ENCODE results near the gene JPH3.
"Not testable (repeated sequence)": the region's sequence is repeated elsewhere in the genome, so short reads cannot be mapped to it uniquely, and the experiment has no call there.

Gene JPH3

DNA sequence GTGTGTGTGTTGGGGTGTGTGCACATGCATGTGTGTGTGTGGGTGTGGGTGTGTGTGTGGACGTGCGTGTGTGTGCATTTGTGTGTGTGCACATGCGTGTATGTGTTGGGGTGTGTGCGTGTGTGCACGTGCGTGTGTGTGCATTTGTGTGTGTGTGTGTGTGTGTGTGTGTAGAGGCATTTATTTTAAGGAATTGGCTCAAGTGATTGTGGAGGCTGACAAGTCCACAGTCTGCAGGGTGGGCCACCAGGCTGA lies 37.9 kb upstream of the JPH3 start:
- H3K27ac Mint-ChIP-seq, result no peak overlapping the region
- H3K9me3 Mint-ChIP-seq, result peaks cover 15% of the 10 kb centered on the region
- H3K36me3 Mint-ChIP-seq, result no peaks in the 10 kb centered on the region
- peaks cover 4% of the 10 kb centered on the region for H3K27me3 Mint-ChIP-seq
- no peaks in the 10 kb centered on the region for H3K4me1 Mint-ChIP-seq
- H3K4me3 Mint-ChIP-seq, result no peak overlapping the region
- CTCF ChIA-PET, result no interaction called here
- no peak for DNase-seq

DNA sequence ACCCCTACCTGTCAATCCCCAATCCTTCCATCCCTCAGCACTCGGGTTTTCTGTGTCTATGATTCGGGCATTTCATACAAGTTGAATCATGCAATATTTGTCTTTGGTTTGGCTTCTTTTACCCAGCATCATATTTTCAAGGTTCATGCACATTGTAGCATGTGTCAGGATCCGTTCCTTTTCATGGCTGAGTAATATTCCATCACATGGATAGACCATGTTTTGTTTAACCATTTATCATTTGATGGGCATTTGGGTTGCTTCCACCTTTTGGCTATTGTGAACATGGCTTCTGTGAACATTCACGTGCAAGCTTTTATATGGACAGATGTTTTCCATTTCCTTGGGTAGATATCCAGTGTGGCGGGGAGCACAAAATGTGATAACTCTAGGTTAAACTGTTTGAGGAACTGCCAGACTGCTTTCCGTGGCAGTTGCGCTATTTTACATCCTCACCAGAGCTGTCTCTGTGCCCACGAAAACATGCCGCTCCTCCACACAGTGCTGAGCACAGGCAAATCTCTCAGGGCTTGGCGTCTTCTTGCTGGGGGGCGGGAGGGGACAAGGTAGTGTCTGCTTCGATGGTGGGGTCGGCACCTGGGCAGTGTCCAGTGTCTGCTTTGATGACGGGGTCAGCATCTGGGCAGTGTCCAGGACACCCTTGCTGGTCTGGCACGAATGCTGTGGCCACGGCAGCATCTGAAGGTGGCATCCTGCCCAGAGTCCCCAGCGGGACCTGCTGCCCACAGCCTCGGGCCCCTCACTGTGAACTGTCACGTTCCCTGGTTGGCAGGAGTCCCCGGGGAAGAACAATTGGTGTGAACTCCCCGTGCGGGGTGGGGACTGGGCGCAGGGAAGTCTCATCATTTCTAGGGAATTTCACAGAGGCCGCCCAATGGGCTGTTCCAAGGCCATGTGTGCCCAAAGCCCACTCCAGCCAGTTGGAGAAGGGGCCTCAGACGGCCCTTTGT lies 32.4 kb upstream of the JPH3 start:
- no peak overlapping the region for H3K27ac Mint-ChIP-seq
- no peaks in the 10 kb centered on the region for H3K4me1 Mint-ChIP-seq
- no peak overlapping the region for H3K4me3 Mint-ChIP-seq
- CTCF ChIA-PET, result interaction anchor here (1.3 to 2.1 kb wide), 2 partner anchors 8 to 153 kb away, joined by 3 to 12 read pairs; no protein-coding TSS in a partner anchor
- H3K27me3 Mint-ChIP-seq, result peaks cover 9% of the 10 kb centered on the region
- no peak for DNase-seq
- H3K9me3 Mint-ChIP-seq, result no peaks in the 10 kb centered on the region
- H3K36me3 Mint-ChIP-seq, result no peaks in the 10 kb centered on the region

GRCh38 chr16:87570572-87570937 lies 31.8 kb upstream of the JPH3 start:
- H3K27ac Mint-ChIP-seq, result no peak overlapping the region
- DNase-seq, result no peak
- H3K9me3 Mint-ChIP-seq, result no peaks in the 10 kb centered on the region
- CTCF ChIA-PET, result interaction anchor here (1.3 to 2.1 kb wide), 2 partner anchors 9 to 153 kb away, joined by 3 to 12 read pairs; no protein-coding TSS in a partner anchor
- peaks cover 15% of the 10 kb centered on the region for H3K27me3 Mint-ChIP-seq
- no peaks in the 10 kb centered on the region for H3K36me3 Mint-ChIP-seq
- H3K4me1 Mint-ChIP-seq, result no peaks in the 10 kb centered on the region
- H3K4me3 Mint-ChIP-seq, result no peak overlapping the region

DNA sequence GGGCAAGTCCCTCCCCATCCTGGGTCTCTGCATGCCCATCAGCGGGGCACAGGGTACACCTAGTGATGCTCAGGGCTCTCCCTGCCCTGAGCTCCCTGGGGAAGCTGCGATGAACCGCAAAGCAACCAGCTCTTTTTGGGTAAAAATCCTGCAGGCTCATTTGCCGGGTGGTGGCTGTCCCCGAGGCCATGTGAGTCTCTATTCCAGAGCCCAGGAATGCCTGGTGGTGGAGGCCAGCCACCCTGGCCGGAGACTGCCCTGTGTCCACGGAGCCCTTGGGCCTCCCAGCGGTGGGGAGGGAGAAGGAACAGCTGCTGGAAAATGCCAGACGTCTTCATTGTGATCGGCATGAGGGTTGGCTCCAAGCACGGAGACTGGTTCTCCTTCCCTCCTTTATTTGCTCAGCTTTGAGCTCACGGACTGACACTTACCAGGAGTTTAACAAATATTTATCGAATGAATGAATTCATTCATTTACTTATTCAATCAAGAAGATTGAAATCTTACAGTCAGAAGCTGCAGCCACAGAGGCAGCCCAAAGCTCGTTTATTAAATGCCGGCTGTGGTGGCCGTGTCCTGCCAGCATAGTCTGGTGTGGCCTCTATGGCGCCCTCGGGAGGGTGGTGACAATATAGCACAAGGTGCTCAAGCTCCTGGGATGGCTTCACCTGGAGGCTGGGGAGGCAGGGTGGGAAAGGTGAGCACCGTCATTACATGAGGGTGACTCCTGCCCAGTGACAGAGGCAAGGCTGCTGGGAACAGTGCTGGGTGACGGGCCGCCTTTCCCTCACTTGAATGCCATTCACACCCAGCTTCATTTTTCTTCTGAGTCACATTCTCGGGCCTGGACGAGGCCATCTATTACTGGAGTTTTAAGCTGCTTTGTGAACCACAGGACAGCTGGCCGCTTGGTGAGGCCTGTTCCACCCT lies 31.1 kb upstream of the JPH3 start:
- Mint-ChIP-seq H3K4me3 (no peak overlapping the region), H3K9me3 (no peaks in the 10 kb centered on the region), H3K27ac (no peak overlapping the region), H3K27me3 (peaks cover 17% of the 10 kb centered on the region), H3K36me3 (no peaks in the 10 kb centered on the region), H3K4me1 (no peaks in the 10 kb centered on the region)
- CTCF ChIA-PET, result interaction anchor here (0.6 to 2.1 kb wide), 4 partner anchors 9 to 177 kb away, joined by 3 to 12 read pairs (median 4); no protein-coding TSS in a partner anchor
- peak; percentile 34 for DNase-seq

DNA sequence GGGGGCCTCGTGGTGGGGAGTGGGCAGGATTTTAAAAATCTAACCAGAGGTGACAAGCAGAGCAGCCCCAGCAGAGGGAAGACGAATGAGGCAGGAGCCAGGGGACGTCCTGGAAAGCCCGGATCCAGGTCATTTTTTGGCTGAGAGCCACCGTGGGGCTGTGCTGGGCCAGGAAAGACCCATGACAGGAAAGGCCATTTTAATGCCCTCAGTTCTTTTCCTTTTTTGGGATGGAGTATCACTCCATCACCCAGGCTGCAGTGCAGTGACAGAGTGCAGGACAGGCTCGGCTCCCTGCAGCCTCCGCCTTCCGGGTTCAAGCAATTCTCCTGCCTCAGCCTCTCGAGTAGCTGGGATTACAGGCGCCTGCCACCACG lies 30.5 kb upstream of the JPH3 start:
- Mint-ChIP-seq H3K36me3 (no peaks in the 10 kb centered on the region), H3K9me3 (no peaks in the 10 kb centered on the region), H3K4me3 (no peak overlapping the region), H3K4me1 (no peaks in the 10 kb centered on the region), H3K27me3 (peaks cover 23% of the 10 kb centered on the region), H3K27ac (no peak overlapping the region)
- CTCF ChIA-PET, result interaction anchor here (1.0 to 2.1 kb wide), 2 partner anchors 110 to 155 kb away, joined by 4 to 12 read pairs; no protein-coding TSS in a partner anchor
- DNase-seq, result no peak

DNA sequence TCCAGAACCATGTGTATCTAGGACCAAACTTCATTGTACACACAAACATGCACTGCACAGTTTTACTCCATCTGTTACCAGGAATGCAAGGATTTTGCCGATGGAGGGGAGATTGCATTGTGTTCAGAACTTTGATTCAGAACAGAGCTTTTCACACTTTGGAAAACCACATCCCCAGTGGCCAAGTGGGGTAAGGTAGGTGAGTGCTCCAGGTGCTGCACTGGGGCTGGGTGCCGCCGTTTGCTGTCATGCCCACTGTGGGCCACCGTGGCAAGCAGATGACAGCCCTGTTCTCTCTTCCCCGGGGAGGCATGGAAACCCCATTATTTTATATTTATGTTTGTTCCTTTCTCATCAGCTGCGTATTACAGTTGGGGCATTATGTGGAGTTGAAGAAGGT lies 29.3 kb upstream of the JPH3 start:
- no peak for DNase-seq
- Mint-ChIP-seq H3K27me3 (peaks cover 28% of the 10 kb centered on the region), H3K4me3 (no peak overlapping the region), H3K9me3 (no peaks in the 10 kb centered on the region), H3K4me1 (no peaks in the 10 kb centered on the region), H3K36me3 (no peaks in the 10 kb centered on the region), H3K27ac (no peak overlapping the region)
- CTCF ChIA-PET, result interaction anchor here (1.0 to 1.3 kb wide), 2 partner anchors 60 to 63 kb away, joined by 3 to 6 read pairs; no protein-coding TSS in a partner anchor

DNA sequence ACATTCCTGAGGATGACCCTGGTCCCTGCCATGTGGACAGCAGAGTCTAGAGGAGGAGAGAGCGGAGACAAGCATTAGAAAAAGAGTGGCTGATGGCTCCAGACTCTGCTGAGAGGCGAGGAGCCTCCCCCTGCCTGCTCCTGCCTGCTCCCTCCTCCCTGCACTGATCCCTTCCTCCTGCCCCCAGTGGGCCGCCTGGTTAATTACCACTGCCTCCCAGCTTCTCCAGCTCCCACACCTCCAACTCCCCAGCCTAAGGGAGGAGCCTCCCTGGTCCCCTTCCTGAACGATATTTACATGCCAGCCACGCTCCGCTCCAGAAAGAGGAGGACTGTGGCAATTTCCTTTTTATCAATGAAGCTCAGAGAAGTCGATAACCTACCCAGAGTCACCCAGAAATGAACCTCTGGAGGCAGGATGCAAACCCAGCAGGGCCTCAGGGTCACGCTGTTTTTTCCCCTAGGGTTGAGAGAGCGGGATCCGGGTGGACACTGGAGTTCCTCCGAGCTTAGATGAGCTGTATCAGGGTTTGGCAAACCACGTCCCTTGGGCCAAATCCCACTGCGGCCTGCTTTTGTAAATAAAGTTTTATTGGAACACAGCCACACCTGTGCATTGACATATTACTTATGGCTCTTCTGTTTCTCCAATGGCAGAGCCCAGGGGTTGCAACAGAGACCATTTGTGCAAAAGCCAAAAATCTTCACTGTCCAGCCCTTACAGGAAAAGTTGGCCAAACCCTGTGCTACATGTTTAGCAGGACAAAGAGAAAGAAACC lies 27.1 kb upstream of the JPH3 start:
- H3K27ac Mint-ChIP-seq, result no peak overlapping the region
- no peak for DNase-seq
- H3K27me3 Mint-ChIP-seq, result peaks cover 28% of the 10 kb centered on the region
- no peak overlapping the region for H3K4me3 Mint-ChIP-seq
- no peaks in the 10 kb centered on the region for H3K36me3 Mint-ChIP-seq
- H3K4me1 Mint-ChIP-seq, result no peaks in the 10 kb centered on the region
- CTCF ChIA-PET, result no interaction called here
- no peaks in the 10 kb centered on the region for H3K9me3 Mint-ChIP-seq

GRCh38 chr16:87576171-87576570 lies 26.1 kb upstream of the JPH3 start:
- no peaks in the 10 kb centered on the region for H3K4me1 Mint-ChIP-seq
- H3K27me3 Mint-ChIP-seq, result peaks cover 28% of the 10 kb centered on the region
- no peaks in the 10 kb centered on the region for H3K36me3 Mint-ChIP-seq
- H3K4me3 Mint-ChIP-seq, result no peak overlapping the region
- no peak overlapping the region for H3K27ac Mint-ChIP-seq
- no peak for DNase-seq
- CTCF ChIA-PET, result no interaction called here
- H3K9me3 Mint-ChIP-seq, result no peaks in the 10 kb centered on the region

DNA sequence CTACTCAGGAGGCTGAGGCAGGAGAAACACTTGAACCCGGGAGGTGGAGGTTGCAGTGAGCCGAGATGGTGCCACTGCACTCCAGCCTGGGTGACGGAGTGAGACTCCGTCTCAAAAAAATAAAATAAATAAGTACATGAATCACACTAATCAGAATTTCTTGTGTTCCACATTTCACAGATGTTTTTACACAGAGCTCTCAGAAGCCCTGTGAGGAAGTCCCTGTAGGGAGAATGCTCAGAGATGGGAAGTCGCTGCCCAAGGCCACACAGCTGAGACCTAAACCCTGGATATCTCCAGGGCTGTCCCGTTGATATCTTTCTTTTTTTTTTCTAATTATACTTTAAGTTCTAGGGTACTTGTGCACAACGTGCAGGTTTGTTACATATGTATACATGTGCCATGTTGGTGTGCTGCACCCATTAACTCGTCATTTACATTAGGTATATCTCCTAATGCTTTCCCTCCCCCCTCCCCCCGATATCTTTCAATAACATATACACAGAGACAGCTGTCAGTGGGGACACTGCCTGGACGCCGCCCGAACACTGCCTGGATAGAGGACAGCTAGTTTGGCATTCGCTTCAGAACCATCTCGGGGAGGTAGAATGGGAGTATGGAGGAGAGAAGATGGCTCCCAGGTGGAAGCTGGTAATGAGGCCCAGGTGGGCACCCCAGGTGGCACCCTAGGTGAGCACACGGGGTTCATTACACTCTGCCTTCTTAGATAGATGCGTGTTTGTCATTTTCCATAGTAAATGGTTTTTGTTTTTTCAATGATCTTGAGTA lies 24.0 kb upstream of the JPH3 start:
- peaks cover 32% of the 10 kb centered on the region for H3K27me3 Mint-ChIP-seq
- H3K4me3 Mint-ChIP-seq, DNase-seq, H3K9me3 Mint-ChIP-seq, CTCF ChIA-PET, H3K36me3 Mint-ChIP-seq, H3K27ac Mint-ChIP-seq, H3K4me1 Mint-ChIP-seq: not testable (repeated sequence)

GRCh38 chr16:87579691-87580090 lies 22.6 kb upstream of the JPH3 start:
- Mint-ChIP-seq H3K27ac (no peak overlapping the region), H3K27me3 (peaks cover 40% of the 10 kb centered on the region), H3K4me1 (no peaks in the 10 kb centered on the region), H3K4me3 (no peak overlapping the region), H3K9me3 (no peaks in the 10 kb centered on the region), H3K36me3 (no peaks in the 10 kb centered on the region)
- CTCF ChIA-PET, result no interaction called here
- DNase-seq, result no peak

DNA sequence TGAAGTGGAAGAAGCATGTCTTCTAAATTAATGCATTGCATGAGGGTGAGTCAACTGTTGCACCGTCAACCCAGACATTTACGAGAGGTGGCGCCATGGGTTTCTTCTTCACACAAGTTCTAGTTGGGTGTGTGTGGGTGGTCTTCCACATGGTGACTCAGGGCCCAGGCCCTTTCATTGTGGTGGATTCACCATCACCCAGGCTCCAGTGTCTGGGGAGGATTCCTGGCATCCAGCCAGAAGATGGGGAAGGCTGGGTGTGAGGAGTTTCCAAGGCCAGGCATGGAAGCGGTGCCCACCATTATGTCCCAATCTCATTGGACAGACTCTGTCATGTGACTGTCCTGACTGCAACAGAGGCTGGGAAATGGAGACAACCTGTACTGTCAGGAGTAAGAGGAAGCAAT lies 21.4 kb upstream of the JPH3 start:
- no peak overlapping the region for H3K27ac Mint-ChIP-seq
- DNase-seq, result no peak
- peaks cover 41% of the 10 kb centered on the region for H3K27me3 Mint-ChIP-seq
- CTCF ChIA-PET, result no interaction called here
- no peaks in the 10 kb centered on the region for H3K9me3 Mint-ChIP-seq
- H3K36me3 Mint-ChIP-seq, result no peaks in the 10 kb centered on the region
- no peaks in the 10 kb centered on the region for H3K4me1 Mint-ChIP-seq
- no peak overlapping the region for H3K4me3 Mint-ChIP-seq

DNA sequence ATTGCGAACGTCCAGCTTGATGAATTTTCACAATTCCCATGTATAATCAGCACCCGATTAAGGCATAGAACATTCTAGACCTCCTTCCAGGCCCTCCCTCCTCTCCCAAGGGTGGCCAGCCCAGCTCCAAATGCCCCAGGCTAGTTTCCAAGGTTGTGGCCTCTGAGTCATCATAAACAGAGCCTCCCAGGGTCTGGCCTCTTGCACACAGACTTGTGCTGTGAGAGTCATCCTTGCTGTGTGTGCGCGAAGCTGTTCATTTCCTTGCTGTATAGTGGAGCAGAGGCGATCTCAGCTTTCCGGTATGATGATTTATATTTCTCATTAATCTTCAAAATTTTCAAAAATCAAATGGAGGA lies 20.5 kb upstream of the JPH3 start:
- CTCF ChIA-PET, result no interaction called here
- no peaks in the 10 kb centered on the region for H3K4me1 Mint-ChIP-seq
- H3K36me3 Mint-ChIP-seq, result no peaks in the 10 kb centered on the region
- no peak overlapping the region for H3K4me3 Mint-ChIP-seq
- H3K9me3 Mint-ChIP-seq, result no peaks in the 10 kb centered on the region
- no peak overlapping the region for H3K27ac Mint-ChIP-seq
- DNase-seq, result no peak
- H3K27me3 Mint-ChIP-seq, result peaks cover 41% of the 10 kb centered on the region

DNA sequence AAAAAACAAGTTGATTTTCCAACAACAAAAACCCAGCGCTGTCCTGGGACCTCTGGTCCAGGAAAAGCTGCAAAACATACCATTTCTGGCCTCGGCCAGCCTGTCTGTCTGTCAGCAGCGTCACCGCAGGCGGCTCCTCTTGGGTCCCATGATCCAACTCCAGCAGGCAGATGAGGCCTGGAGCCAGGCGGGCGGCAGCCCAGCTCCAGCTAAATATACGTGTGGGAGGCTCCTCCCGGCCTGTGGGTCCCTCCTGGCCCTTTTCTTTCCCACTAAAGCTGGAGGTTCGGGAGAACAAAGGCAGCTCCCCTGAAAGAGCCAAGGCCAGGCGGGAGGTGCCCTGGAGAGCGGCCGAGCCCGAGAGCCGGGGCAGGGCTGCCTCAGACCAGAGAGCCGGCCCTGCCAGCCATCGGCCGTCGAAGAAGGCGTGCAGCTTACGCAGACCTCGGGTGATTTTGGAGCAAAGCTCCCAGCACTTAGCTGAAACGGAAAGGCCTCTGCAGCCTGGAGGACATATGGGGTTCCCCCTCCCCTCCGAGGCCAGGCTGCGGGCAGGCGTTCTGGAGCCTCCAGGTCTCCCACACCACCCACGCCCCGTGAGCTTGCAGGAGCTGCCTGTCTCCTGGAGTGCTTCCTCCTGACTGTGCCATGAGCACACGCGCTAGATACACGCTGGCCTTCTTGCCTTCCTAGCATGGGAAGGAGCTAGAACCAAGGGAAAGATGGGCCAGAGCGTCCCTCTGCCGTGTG lies 19.9 kb upstream of the JPH3 start:
- no peak overlapping the region for H3K4me3 Mint-ChIP-seq
- H3K36me3 Mint-ChIP-seq, result no peaks in the 10 kb centered on the region
- CTCF ChIA-PET, result no interaction called here
- no peak overlapping the region for H3K27ac Mint-ChIP-seq
- no peak for DNase-seq
- H3K27me3 Mint-ChIP-seq, result peaks cover 42% of the 10 kb centered on the region
- H3K9me3 Mint-ChIP-seq, result no peaks in the 10 kb centered on the region
- no peaks in the 10 kb centered on the region for H3K4me1 Mint-ChIP-seq
